Astrocyte of the hippocampus (primary cell): Measurements from ENCODE around the gene ARPC3.
"Not testable (repeated sequence)": the region's sequence is repeated elsewhere in the genome, so short reads cannot be mapped to it uniquely, and the experiment has no call there.

Source experiments
- DNase-seq: peaks from one replicate; pipeline ENCODE4 v3.0.0; 2011; ENCODE audit warnings: low read depth, low spot score

Gene ARPC3

DNA sequence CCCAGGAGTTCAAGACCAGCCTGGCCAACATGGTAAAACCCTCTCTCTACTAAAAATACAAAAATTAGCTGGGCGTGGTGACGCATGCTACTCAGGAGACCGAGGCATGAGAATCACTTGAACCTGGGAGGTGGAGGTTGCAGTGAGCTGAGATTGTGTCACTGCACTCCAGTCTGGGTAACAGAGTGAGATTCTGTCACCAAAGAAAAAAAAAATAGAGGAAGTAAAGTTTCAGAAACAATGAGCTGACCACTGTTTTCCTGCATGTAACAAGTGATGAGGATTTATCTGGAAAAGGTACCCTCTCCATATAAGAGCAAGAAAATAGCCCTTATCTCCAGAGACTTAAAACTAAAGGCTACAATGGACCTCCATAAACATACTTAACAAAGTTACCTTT is 33.0 kb downstream of the ARPC3 start:
- not testable (repeated sequence) for DNase-seq

DNA sequence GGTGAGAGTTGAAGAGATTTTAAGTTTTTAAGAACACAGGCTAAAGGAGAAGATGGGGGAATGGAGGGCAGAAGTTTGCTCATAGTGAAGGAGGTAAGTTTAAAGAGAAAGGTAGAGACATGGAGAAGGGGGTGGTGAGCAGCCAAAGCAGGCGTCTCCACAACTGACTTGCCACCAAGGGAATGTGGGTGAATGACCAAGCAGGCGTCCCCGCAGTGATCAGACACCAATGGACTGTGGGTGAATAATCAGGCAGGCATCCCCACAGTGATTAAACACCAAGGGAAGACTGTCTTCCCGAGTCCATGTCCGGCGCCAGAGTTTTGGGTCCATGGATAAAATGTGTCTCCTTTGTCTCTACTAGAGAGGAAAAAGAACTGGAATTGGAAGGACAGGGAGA is 40.1 kb downstream of the ARPC3 start:
- DNase-seq: peak; percentile 16

GRCh38 chr12:110405126-110405662 is 44.9 kb downstream of the ARPC3 start:
- not testable (repeated sequence) for DNase-seq

- peak; percentile 78 for DNase-seq
These were observed 46.0 kb downstream of the ARPC3 start for GRCh38 chr12:110403976-110404682.

DNA sequence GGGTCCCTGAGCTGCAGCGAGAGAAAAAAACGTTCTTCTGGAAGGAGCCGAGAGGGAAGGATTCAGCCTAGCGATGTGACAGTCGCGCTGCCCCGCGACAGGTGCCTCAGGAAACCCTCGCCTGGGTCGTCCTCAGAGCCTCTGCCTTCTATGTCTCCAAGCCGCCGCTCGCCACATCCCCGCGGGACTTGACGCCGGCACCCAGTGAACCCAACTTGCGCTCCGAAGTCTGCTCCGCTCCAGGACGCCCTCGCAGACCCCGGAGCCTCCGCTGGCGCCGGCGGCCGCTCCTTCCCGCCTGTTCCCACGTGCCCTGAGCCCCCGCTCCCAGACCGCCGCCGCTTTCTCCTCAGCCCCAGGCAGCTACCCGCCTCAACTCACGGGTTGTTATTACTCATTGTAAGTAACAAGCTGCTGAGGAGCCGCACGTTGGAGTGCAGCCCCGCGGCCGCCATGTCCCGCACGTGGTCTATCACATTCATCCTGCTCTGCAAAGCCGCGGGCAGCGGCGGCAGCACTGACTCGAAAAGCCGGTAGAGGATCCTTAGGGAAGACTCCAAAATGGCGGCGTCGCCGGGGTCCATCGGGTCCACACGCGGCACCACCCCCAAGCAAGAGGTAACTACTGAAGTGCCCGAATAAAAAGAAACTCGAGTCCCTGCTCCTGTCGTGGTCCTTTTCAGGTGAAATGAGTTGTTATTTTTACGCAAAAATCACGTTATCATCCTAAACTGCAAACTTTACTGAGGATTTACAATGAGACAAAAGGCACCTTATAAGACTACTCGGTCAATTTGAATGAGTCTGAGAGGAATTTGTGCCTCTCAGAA is 46.8 kb downstream of the ARPC3 start, which contains the start of gene ANAPC7:
TSS of gene ANAPC7 (minus strand) at position 563 of the 830 bp plus-strand sequence. CDS start at position 482, 81 bp downstream.
- peak; percentile 97 for DNase-seq
